ENCODE measurements around the gene DDX41. TPM values are rescaled to one million over a fixed set of nuclear protein-coding genes. Genes with fewer than 3 reads are reported as not detected.

Gene DDX41
- total RNA-seq, 1 experiment from 2014 or later: 318 TPM

GRCh38 chr5:177546258-177546741 lies 29.5 kb upstream of the DDX41 start:
- H3F3A ChIP-seq (ENCODE audit: low read length, unreplicated experiment): peaks cover 22% of the 10 kb centered on the region

GRCh38 chr5:177545487-177546257 lies 28.9 kb upstream of the DDX41 start:
- peaks cover 81% of the 10 kb centered on the region for H3K79me2 ChIP-seq (ENCODE audit: low read length)
- ChIA-PET POLR2A (ENCODE audit: unreplicated experiment) (interaction anchor here (0.6 to 1.0 kb wide), 3 partner anchors 29 to 51 kb away, joined by 3 to 4 read pairs (median 4); partner anchors contain the start of gene TMED9), CTCF (interaction anchor here (0.6 to 1.2 kb wide), 3 partner anchors 8 to 51 kb away, joined by 3 to 5 read pairs (median 4); partner anchors contain the start of gene PDLIM7)
- H3K9me3 ChIP-seq (ENCODE audit: low read length): no peaks in the 10 kb centered on the region
- no TSS peak for BruUV-seq (replicated peaks)
- H3F3A ChIP-seq (ENCODE audit: low read length, unreplicated experiment): peaks cover 22% of the 10 kb centered on the region
- peaks cover 4% of the 10 kb centered on the region; the same call in 1 of the 2 replicates for H3K36me3 ChIP-seq (ENCODE audit: low read depth, low read length)
- DNase-seq (no peak), ATAC-seq (no peak)
- H4K20me1 ChIP-seq (ENCODE audit: low read length): peaks cover 13% of the 10 kb centered on the region
- H3K9ac ChIP-seq (ENCODE audit: low read length): no peak overlapping the region
- TF ChIP-seq CTCF (conservative IDR thresholded peaks at IDR 0.05; ENCODE audit: low read depth, low read length): no peak
- no peak for TF ChIP-seq EZH2phosphoT487 (IDR thresholded peaks at IDR 0.05; ENCODE audit: borderline replicate concordance, low read length)
- TF ChIP-seq EZH2 (IDR thresholded peaks at IDR 0.05; ENCODE audit: low read length, unreplicated experiment): no peak
- no peaks in the 10 kb centered on the region for H3K9me2 ChIP-seq (replicated peaks; ENCODE audit: low read length)
- intact Hi-C loops (cut with micrococcal nuclease): no loop called here
- no peak overlapping the region; the same call in 1 of the 2 replicates for H3K4me2 ChIP-seq (ENCODE audit: low read length)
- no peak overlapping the region for H3K4me3 ChIP-seq (ENCODE audit: low read length)
- no peak overlapping the region for H2AFZ ChIP-seq (ENCODE audit: low read length)
- H3K4me1 ChIP-seq (ENCODE audit: insufficient read depth, low read length): peaks cover 24% of the 10 kb centered on the region
- H3K27me3 ChIP-seq (ENCODE audit: low read length): no peaks in the 10 kb centered on the region
- H3K27ac ChIP-seq (ENCODE audit: low read length): peak overlapping the region; percentile 83

More at GRCh38 chr5:177546258-177546741, 29.5 kb upstream of the DDX41 start:
- ChIA-PET POLR2A (ENCODE audit: unreplicated experiment) (interaction anchor here (0.7 to 1.0 kb wide), 4 partner anchors 9 to 51 kb away, joined by 3 to 6 read pairs (median 4); partner anchors contain the start of gene TMED9), CTCF (interaction anchor here (0.6 to 1.2 kb wide), 3 partner anchors 9 to 51 kb away, joined by 3 to 5 read pairs (median 4); partner anchors contain the start of gene PDLIM7)
- intact Hi-C loops (cut with micrococcal nuclease): no loop called here
- no peak overlapping the region for H3K9ac ChIP-seq (ENCODE audit: low read length)
- H2AFZ ChIP-seq (ENCODE audit: low read length): no peak overlapping the region
- peaks cover 82% of the 10 kb centered on the region for H3K79me2 ChIP-seq (ENCODE audit: low read length)
- peaks cover 13% of the 10 kb centered on the region for H4K20me1 ChIP-seq (ENCODE audit: low read length)
- no peaks in the 10 kb centered on the region for H3K9me2 ChIP-seq (replicated peaks; ENCODE audit: low read length)
- peak overlapping the region; percentile 45 for H3K4me2 ChIP-seq (ENCODE audit: low read length)
- H3K36me3 ChIP-seq (ENCODE audit: low read depth, low read length): peaks cover 4% of the 10 kb centered on the region; the same call in 1 of the 2 replicates
- no TSS peak for BruUV-seq (replicated peaks)
- TF ChIP-seq EZH2phosphoT487 (IDR thresholded peaks at IDR 0.05; ENCODE audit: borderline replicate concordance, low read length) (no peak), CTCF (conservative IDR thresholded peaks at IDR 0.05; ENCODE audit: low read depth, low read length) (peak; percentile 47; the same call in 1 of the 2 replicates), EZH2 (IDR thresholded peaks at IDR 0.05; ENCODE audit: low read length, unreplicated experiment) (no peak)
- peak; percentile 93 for ATAC-seq
- peak overlapping the region; percentile 83 for H3K27ac ChIP-seq (ENCODE audit: low read length)
- peak; percentile 99 for DNase-seq
- no peaks in the 10 kb centered on the region for H3K9me3 ChIP-seq (ENCODE audit: low read length)
- no peak overlapping the region; the same call in 1 of the 2 replicates for H3K4me3 ChIP-seq (ENCODE audit: low read length)
- H3K4me1 ChIP-seq (ENCODE audit: insufficient read depth, low read length): peaks cover 24% of the 10 kb centered on the region
- no peaks in the 10 kb centered on the region for H3K27me3 ChIP-seq (ENCODE audit: low read length)
